Globus pallidus (tissue), 1 donor: ENCODE results near the gene C1QTNF6.

ENCODE experiments used
- DNase-seq: peaks from one replicate; pipeline ENCODE4 v3.0.0-alpha.2; 2015; ENCODE audit warnings: low spot score

Gene C1QTNF6

GRCh38 chr22:37162221-37163095 lies 25.6 kb downstream of the C1QTNF6 start:
- DNase-seq: no peak

GRCh38 chr22:37161443-37161842 lies 26.6 kb downstream of the C1QTNF6 start:
- no peak for DNase-seq

GRCh38 chr22:37160027-37160426 lies 28.0 kb downstream of the C1QTNF6 start:
- no peak for DNase-seq

GRCh38 chr22:37158963-37159290 lies 29.1 kb downstream of the C1QTNF6 start:
- no peak for DNase-seq

GRCh38 chr22:37157516-37158285 lies 30.3 kb downstream of the C1QTNF6 start:
- no peak for DNase-seq

GRCh38 chr22:37156686-37157435 lies 31.2 kb downstream of the C1QTNF6 start:
- no peak for DNase-seq

GRCh38 chr22:37155971-37156370 lies 32.1 kb downstream of the C1QTNF6 start:
- DNase-seq: no peak

GRCh38 chr22:37154925-37155712 lies 32.9 kb downstream of the C1QTNF6 start:
- no peak for DNase-seq

GRCh38 chr22:37153901-37154300 lies 34.1 kb downstream of the C1QTNF6 start:
- no peak for DNase-seq

GRCh38 chr22:37151401-37151800 lies 36.6 kb downstream of the C1QTNF6 start:
- no peak for DNase-seq

GRCh38 chr22:37150701-37151100 lies 37.3 kb downstream of the C1QTNF6 start:
- DNase-seq: no peak

GRCh38 chr22:37148742-37149665 lies 39.0 kb downstream of the C1QTNF6 start:
- DNase-seq: no peak

GRCh38 chr22:37148031-37148651 lies 39.9 kb downstream of the C1QTNF6 start:
- DNase-seq: no peak

- DNase-seq: no peak
Measured at GRCh38 chr22:37147186-37147990, 40.7 kb downstream of the C1QTNF6 start.

GRCh38 chr22:37146507-37147180 lies 41.4 kb downstream of the C1QTNF6 start:
- no peak for DNase-seq

- DNase-seq: no peak
Measured at GRCh38 chr22:37146051-37146385, 42.0 kb downstream of the C1QTNF6 start.

GRCh38 chr22:37145180-37146050 lies 42.6 kb downstream of the C1QTNF6 start:
- DNase-seq: no peak

- DNase-seq: no peak
Measured at GRCh38 chr22:37144180-37144554, 43.9 kb downstream of the C1QTNF6 start.
